ENCODE results near the gene SYT11.
A peak's percentile ranks its signal among the peaks of the same experiment; 100 is the strongest.

The SYT11 gene

GRCh38 chr1:155835548-155835947, 23.8 kb upstream of the SYT11 start:
- Histone ChIP-seq H3K9ac (ENCODE audit: low read depth, low read length, poor library complexity, severe bottlenecking) (no peak overlapping the region), H3F3A (ENCODE audit: low read depth) (no peaks in the 10 kb centered on the region), H3K79me2 (ENCODE audit: insufficient read depth, low read length) (peaks cover 38% of the 10 kb centered on the region; the same call in 1 of the 2 replicates), H2AFZ (ENCODE audit: low read length) (no peak overlapping the region), H3K9me2 (replicated peaks; ENCODE audit: low read depth, low read length) (no peaks in the 10 kb centered on the region), H3K4me2 (ENCODE audit: low read depth, low read length, poor library complexity, severe bottlenecking) (no peak overlapping the region), H3K9me3 (ENCODE audit: insufficient read depth, low read depth, low read length) (no peaks in the 10 kb centered on the region), H3K4me3 (ENCODE audit: low read length, poor library complexity, severe bottlenecking) (no peak overlapping the region), H3K4me1 (ENCODE audit: insufficient read depth, low read length, poor library complexity, severe bottlenecking) (no peaks in the 10 kb centered on the region), H3K27me3 (ENCODE audit: insufficient read depth, low read length, poor library complexity, severe bottlenecking) (no peaks in the 10 kb centered on the region), H3K36me3 (ENCODE audit: insufficient read depth, low read length) (peaks cover 2% of the 10 kb centered on the region; the same call in 1 of the 2 replicates), H4K20me1 (ENCODE audit: insufficient read depth, low read length, poor library complexity, severe bottlenecking) (no peaks in the 10 kb centered on the region)
- TF ChIP-seq, protein P1, sequence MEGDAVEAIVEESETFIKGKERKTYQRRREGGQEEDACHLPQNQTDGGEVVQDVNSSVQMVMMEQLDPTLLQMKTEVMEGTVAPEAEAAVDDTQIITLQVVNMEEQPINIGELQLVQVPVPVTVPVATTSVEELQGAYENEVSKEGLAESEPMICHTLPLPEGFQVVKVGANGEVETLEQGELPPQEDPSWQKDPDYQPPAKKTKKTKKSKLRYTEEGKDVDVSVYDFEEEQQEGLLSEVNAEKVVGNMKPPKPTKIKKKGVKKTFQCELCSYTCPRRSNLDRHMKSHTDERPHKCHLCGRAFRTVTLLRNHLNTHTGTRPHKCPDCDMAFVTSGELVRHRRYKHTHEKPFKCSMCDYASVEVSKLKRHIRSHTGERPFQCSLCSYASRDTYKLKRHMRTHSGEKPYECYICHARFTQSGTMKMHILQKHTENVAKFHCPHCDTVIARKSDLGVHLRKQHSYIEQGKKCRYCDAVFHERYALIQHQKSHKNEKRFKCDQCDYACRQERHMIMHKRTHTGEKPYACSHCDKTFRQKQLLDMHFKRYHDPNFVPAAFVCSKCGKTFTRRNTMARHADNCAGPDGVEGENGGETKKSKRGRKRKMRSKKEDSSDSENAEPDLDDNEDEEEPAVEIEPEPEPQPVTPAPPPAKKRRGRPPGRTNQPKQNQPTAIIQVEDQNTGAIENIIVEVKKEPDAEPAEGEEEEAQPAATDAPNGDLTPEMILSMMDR (conservative IDR thresholded peaks at IDR 0.05; ENCODE audit: low read length) = no peak
- no peak for TF ChIP-seq EZH2phosphoT487 (IDR thresholded peaks at IDR 0.05; ENCODE audit: borderline replicate concordance)

DNA sequence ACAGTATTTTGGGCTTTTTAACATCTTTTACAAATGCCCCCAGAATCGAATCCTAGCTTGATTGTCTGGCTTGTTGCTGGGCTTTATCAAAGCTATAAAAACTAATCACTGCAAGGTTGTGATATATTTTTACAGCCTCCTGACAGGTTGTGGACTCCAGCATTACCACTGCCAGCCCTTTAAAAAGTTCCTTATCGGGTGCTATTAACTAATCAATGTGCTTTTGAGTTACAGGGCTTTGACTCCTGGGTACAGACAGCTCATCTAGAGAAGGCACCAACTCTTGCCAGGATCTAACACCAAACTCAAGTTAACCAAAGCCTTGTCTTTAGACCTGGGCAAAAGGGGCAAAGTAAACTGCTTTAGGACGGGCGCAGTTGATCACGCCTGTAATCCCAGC, 19.0 kb upstream of the SYT11 start:
- Histone ChIP-seq H3K4me2 (ENCODE audit: low read depth, low read length, poor library complexity, severe bottlenecking) (no peak overlapping the region), H3K4me1 (ENCODE audit: insufficient read depth, low read length, poor library complexity, severe bottlenecking) (peaks cover 13% of the 10 kb centered on the region), H3K27me3 (ENCODE audit: insufficient read depth, low read length, poor library complexity, severe bottlenecking) (no peaks in the 10 kb centered on the region), H3K36me3 (ENCODE audit: insufficient read depth, low read length) (peaks cover 5% of the 10 kb centered on the region; the same call in 1 of the 2 replicates), H3F3A (ENCODE audit: low read depth) (no peaks in the 10 kb centered on the region), H3K9me2 (replicated peaks; ENCODE audit: low read depth, low read length) (no peaks in the 10 kb centered on the region), H3K9me3 (ENCODE audit: insufficient read depth, low read depth, low read length) (no peaks in the 10 kb centered on the region), H3K9ac (ENCODE audit: low read depth, low read length, poor library complexity, severe bottlenecking) (no peak overlapping the region), H4K20me1 (ENCODE audit: insufficient read depth, low read length, poor library complexity, severe bottlenecking) (peaks cover 7% of the 10 kb centered on the region), H3K79me2 (ENCODE audit: insufficient read depth, low read length) (peaks cover 63% of the 10 kb centered on the region), H2AFZ (ENCODE audit: low read length) (no peak overlapping the region), H3K4me3 (ENCODE audit: low read length, poor library complexity, severe bottlenecking) (no peak overlapping the region)
- no peak for TF ChIP-seq EZH2phosphoT487 (IDR thresholded peaks at IDR 0.05; ENCODE audit: borderline replicate concordance)
- TF ChIP-seq, protein P1 (conservative IDR thresholded peaks at IDR 0.05; ENCODE audit: low read length) = no peak

GRCh38 chr1:155844860-155845421, 14.4 kb upstream of the SYT11 start:
- Histone ChIP-seq H3K4me2 (ENCODE audit: low read depth, low read length, poor library complexity, severe bottlenecking) (peak overlapping the region; percentile 29), H3K36me3 (ENCODE audit: insufficient read depth, low read length) (peaks cover 9% of the 10 kb centered on the region; the same call in 1 of the 2 replicates), H3K4me3 (ENCODE audit: low read length, poor library complexity, severe bottlenecking) (no peak overlapping the region)

More at GRCh38 chr1:155844860-155845421, 14.4 kb upstream of the SYT11 start:
- H3F3A ChIP-seq (ENCODE audit: low read depth) = no peaks in the 10 kb centered on the region
- no peaks in the 10 kb centered on the region for H3K27me3 ChIP-seq (ENCODE audit: insufficient read depth, low read length, poor library complexity, severe bottlenecking)
- H2AFZ ChIP-seq (ENCODE audit: low read length) = no peak overlapping the region
- H3K9ac ChIP-seq (ENCODE audit: low read depth, low read length, poor library complexity, severe bottlenecking) = no peak overlapping the region
- peaks cover 9% of the 10 kb centered on the region for H4K20me1 ChIP-seq (ENCODE audit: insufficient read depth, low read length, poor library complexity, severe bottlenecking)
- no peaks in the 10 kb centered on the region for H3K9me2 ChIP-seq (replicated peaks; ENCODE audit: low read depth, low read length)
- H3K9me3 ChIP-seq (ENCODE audit: insufficient read depth, low read depth, low read length) = no peaks in the 10 kb centered on the region
- TF ChIP-seq EZH2phosphoT487 (IDR thresholded peaks at IDR 0.05; ENCODE audit: borderline replicate concordance) = no peak
- TF ChIP-seq, protein P1 (conservative IDR thresholded peaks at IDR 0.05; ENCODE audit: low read length) = no peak
- peaks cover 30% of the 10 kb centered on the region for H3K4me1 ChIP-seq (ENCODE audit: insufficient read depth, low read length, poor library complexity, severe bottlenecking)
- H3K79me2 ChIP-seq (ENCODE audit: insufficient read depth, low read length) = peaks cover 94% of the 10 kb centered on the region
